ENCODE data around the gene PRKN. TPM values are rescaled to one million over a fixed set of nuclear protein-coding genes. Genes with fewer than 3 reads are reported as not detected.

Gene PRKN
- total RNA-seq, 1 donor from 2014 or later, result 7.0 TPM

- peaks cover 1% of the 10 kb centered on the region for H3K9me3 Mint-ChIP-seq (ENCODE audit: unreplicated experiment)
- H3K4me3 Mint-ChIP-seq (ENCODE audit: unreplicated experiment), result no peak overlapping the region
- no peaks in the 10 kb centered on the region for H3K36me3 Mint-ChIP-seq (ENCODE audit: unreplicated experiment)
- H3K27ac Mint-ChIP-seq (ENCODE audit: unreplicated experiment), result no peak overlapping the region
- no peak for TF ChIP-seq CTCF (IDR thresholded peaks at IDR 0.05; ENCODE audit: partially characterized antibody, unreplicated experiment)
- no peaks in the 10 kb centered on the region for H3K27me3 Mint-ChIP-seq (ENCODE audit: unreplicated experiment)
- no peaks in the 10 kb centered on the region for H3K4me1 Mint-ChIP-seq (ENCODE audit: low read depth, unreplicated experiment)
- no peak for DNase-seq
Observed at GRCh38 chr6:162474722-162475121, 252.8 kb downstream of the PRKN start.

- TF ChIP-seq CTCF (IDR thresholded peaks at IDR 0.05; ENCODE audit: partially characterized antibody, unreplicated experiment), result no peak
- Mint-ChIP-seq H3K9me3 (ENCODE audit: unreplicated experiment) (peaks cover 1% of the 10 kb centered on the region), H3K27me3 (ENCODE audit: unreplicated experiment) (no peaks in the 10 kb centered on the region), H3K4me1 (ENCODE audit: low read depth, unreplicated experiment) (peaks cover 3% of the 10 kb centered on the region), H3K36me3 (ENCODE audit: unreplicated experiment) (no peaks in the 10 kb centered on the region), H3K4me3 (ENCODE audit: unreplicated experiment) (no peak overlapping the region), H3K27ac (ENCODE audit: unreplicated experiment) (no peak overlapping the region)
- DNase-seq, result no peak
Observed at GRCh38 chr6:162471842-162472241, 255.7 kb downstream of the PRKN start.

GRCh38 chr6:162468326-162468725 is 259.2 kb downstream of the PRKN start:
- DNase-seq, result no peak
- no peak overlapping the region for H3K27ac Mint-ChIP-seq (ENCODE audit: unreplicated experiment)
- peaks cover 1% of the 10 kb centered on the region for H3K9me3 Mint-ChIP-seq (ENCODE audit: unreplicated experiment)
- no peaks in the 10 kb centered on the region for H3K27me3 Mint-ChIP-seq (ENCODE audit: unreplicated experiment)
- no peak for TF ChIP-seq CTCF (IDR thresholded peaks at IDR 0.05; ENCODE audit: partially characterized antibody, unreplicated experiment)
- peaks cover 3% of the 10 kb centered on the region for H3K4me1 Mint-ChIP-seq (ENCODE audit: low read depth, unreplicated experiment)
- no peaks in the 10 kb centered on the region for H3K36me3 Mint-ChIP-seq (ENCODE audit: unreplicated experiment)
- no peak overlapping the region for H3K4me3 Mint-ChIP-seq (ENCODE audit: unreplicated experiment)

- Mint-ChIP-seq H3K4me3 (ENCODE audit: unreplicated experiment) (no peak overlapping the region), H3K27me3 (ENCODE audit: unreplicated experiment) (no peaks in the 10 kb centered on the region), H3K4me1 (ENCODE audit: low read depth, unreplicated experiment) (peaks cover 3% of the 10 kb centered on the region), H3K9me3 (ENCODE audit: unreplicated experiment) (peaks cover 1% of the 10 kb centered on the region), H3K36me3 (ENCODE audit: unreplicated experiment) (no peaks in the 10 kb centered on the region), H3K27ac (ENCODE audit: unreplicated experiment) (no peak overlapping the region)
- DNase-seq, result no peak
- TF ChIP-seq CTCF (IDR thresholded peaks at IDR 0.05; ENCODE audit: partially characterized antibody, unreplicated experiment), result no peak
Observed at GRCh38 chr6:162467679-162468078, 259.9 kb downstream of the PRKN start.

- Mint-ChIP-seq H3K4me1 (ENCODE audit: low read depth, unreplicated experiment) (peaks cover 3% of the 10 kb centered on the region), H3K27me3 (ENCODE audit: unreplicated experiment) (no peaks in the 10 kb centered on the region), H3K27ac (ENCODE audit: unreplicated experiment) (no peak overlapping the region), H3K9me3 (ENCODE audit: unreplicated experiment) (peaks cover 2% of the 10 kb centered on the region), H3K4me3 (ENCODE audit: unreplicated experiment) (no peak overlapping the region), H3K36me3 (ENCODE audit: unreplicated experiment) (no peaks in the 10 kb centered on the region)
- TF ChIP-seq CTCF (IDR thresholded peaks at IDR 0.05; ENCODE audit: partially characterized antibody, unreplicated experiment), result no peak
- no peak for DNase-seq
Observed at GRCh38 chr6:162463576-162463975, 264.0 kb downstream of the PRKN start.
